Natural killer cell treated with Interleukin-12 subunit alpha and Interleukin-12 subunit beta and Interleukin-15 and Interleukin-18, amount 100 ng/mL, for 72 hours (primary cell): ENCODE data around the gene CHAC1. TPM values are rescaled to one million over a fixed set of nuclear protein-coding genes. Genes with fewer than 3 reads are reported as not detected.
A peak's percentile ranks its signal among the peaks of the same experiment; 100 is the strongest.

Source experiments
- ATAC-seq, 2 donors: fragments of 150-1000 bp; cut with Tn5 transposase in 1 of 2; sonication (Bioruptor Pico), chemical (Tn5 transposase) in 1 of 2; 2 replicates each; pipeline ENCODE4 v1.10.0; 2021
- DNase-seq: peaks from one replicate; pipeline ENCODE4 v3.0.0; 2022; ENCODE audit warnings: low spot score
- H3K27ac Mint-ChIP-seq, 2 donors: 1 replicate in 1 of 2; 2 replicates in 1 of 2; pipeline ENCODE4 v1.8.0; 2022; ENCODE audit warnings: mixed read lengths in 2 of 2, mild to moderate bottlenecking in 1 of 2, moderate library complexity in 1 of 2
- H3K27me3 Mint-ChIP-seq, 2 donors: 1 replicate in 1 of 2; 2 replicates in 1 of 2; pipeline ENCODE4 v1.8.0; 2022; ENCODE audit warnings: mixed read lengths in 2 of 2
- H3K36me3 Mint-ChIP-seq: one replicate; pipeline ENCODE4 v1.8.0; 2022; ENCODE audit warnings: mixed read lengths
- H3K4me1 Mint-ChIP-seq, 2 donors: 1 replicate in 1 of 2; 2 replicates in 1 of 2; pipeline ENCODE4 v1.8.0; 2022; ENCODE audit warnings: low read depth in 2 of 2, mixed read lengths in 2 of 2, mild to moderate bottlenecking in 1 of 2
- H3K4me3 Mint-ChIP-seq: one replicate; pipeline ENCODE4 v1.8.0; 2022; ENCODE audit warnings: mixed read lengths
- H3K9me3 Mint-ChIP-seq: 2 replicates; pipeline ENCODE4 v1.8.0; 2022; ENCODE audit warnings: mixed read lengths
- total RNA-seq, 2 donors: library from RNA; stranded (reverse); gene quantifications; one replicate each; pipeline ENCODE4 v1.2.3, GENCODE V29; 2022

Gene CHAC1
- total RNA-seq, 2 donors from 2014 or later = 7.7 to 13.1 TPM

GRCh38 chr15:40915679-40916078 is 37.6 kb upstream of the CHAC1 start:
- Mint-ChIP-seq H3K27ac (no peak overlapping the region), H3K4me1 (no peaks in the 10 kb centered on the region), H3K4me3 (no peak overlapping the region), H3K9me3 (no peaks in the 10 kb centered on the region), H3K27me3 (no peaks in the 10 kb centered on the region), H3K36me3 (no peaks in the 10 kb centered on the region)
- ATAC-seq = no peak
- no peak for DNase-seq

- DNase-seq (no peak), ATAC-seq (no peak)
- H3K36me3 Mint-ChIP-seq = no peaks in the 10 kb centered on the region
- H3K4me3 Mint-ChIP-seq = no peak overlapping the region
- no peaks in the 10 kb centered on the region for H3K9me3 Mint-ChIP-seq
- H3K27me3 Mint-ChIP-seq = peaks cover 0 to under 1% of the 10 kb centered on the region in 2 donors
- H3K27ac Mint-ChIP-seq = no peak overlapping the region
- H3K4me1 Mint-ChIP-seq = no peaks in the 10 kb centered on the region
Measured at GRCh38 chr15:40917585-40917984, 35.7 kb upstream of the CHAC1 start.

- Mint-ChIP-seq H3K4me1 (no peaks in the 10 kb centered on the region), H3K36me3 (no peaks in the 10 kb centered on the region), H3K4me3 (no peak overlapping the region), H3K27ac (no peak overlapping the region), H3K9me3 (no peaks in the 10 kb centered on the region), H3K27me3 (peaks cover 0 to 4% of the 10 kb centered on the region in 2 donors)
- ATAC-seq (no peak), DNase-seq (no peak)
Measured at GRCh38 chr15:40918146-40918798, 35.0 kb upstream of the CHAC1 start.

GRCh38 chr15:40918799-40919392 is 34.4 kb upstream of the CHAC1 start:
- DNase-seq (no peak), ATAC-seq (peak; percentile 4 to 22)
- Mint-ChIP-seq H3K27me3 (peaks cover 0 to 4% of the 10 kb centered on the region in 2 donors), H3K9me3 (no peaks in the 10 kb centered on the region), H3K27ac (no peak overlapping the region), H3K36me3 (no peaks in the 10 kb centered on the region), H3K4me1 (no peaks in the 10 kb centered on the region), H3K4me3 (no peak overlapping the region)

- Mint-ChIP-seq H3K4me1 (peaks cover 3 to 11% of the 10 kb centered on the region in 2 donors), H3K9me3 (no peaks in the 10 kb centered on the region), H3K27me3 (peaks cover 20% of the 10 kb centered on the region in 2 donors), H3K36me3 (no peaks in the 10 kb centered on the region), H3K27ac (no peak overlapping the region), H3K4me3 (no peak overlapping the region)
- DNase-seq (no peak), ATAC-seq (no peak)
Measured at GRCh38 chr15:40921949-40922607, 31.2 kb upstream of the CHAC1 start.

- peaks cover 23 to 24% of the 10 kb centered on the region in 2 donors for H3K27me3 Mint-ChIP-seq
- H3K9me3 Mint-ChIP-seq = no peaks in the 10 kb centered on the region
- DNase-seq (no peak), ATAC-seq (no peak)
- H3K36me3 Mint-ChIP-seq = no peaks in the 10 kb centered on the region
- H3K27ac Mint-ChIP-seq = no peak overlapping the region
- no peak overlapping the region for H3K4me3 Mint-ChIP-seq
- H3K4me1 Mint-ChIP-seq = peaks cover 6 to 14% of the 10 kb centered on the region in 2 donors
Measured at GRCh38 chr15:40922608-40923005, 30.7 kb upstream of the CHAC1 start.

GRCh38 chr15:40923551-40923950 is 29.7 kb upstream of the CHAC1 start:
- DNase-seq (no peak), ATAC-seq (no peak)
- Mint-ChIP-seq H3K4me1 (peaks cover 6 to 14% of the 10 kb centered on the region in 2 donors), H3K27ac (no peak overlapping the region), H3K27me3 (peaks cover 23 to 24% of the 10 kb centered on the region in 2 donors), H3K36me3 (no peaks in the 10 kb centered on the region), H3K9me3 (no peaks in the 10 kb centered on the region), H3K4me3 (no peak overlapping the region)

- H3K4me1 Mint-ChIP-seq = peaks cover 13 to 25% of the 10 kb centered on the region in 2 donors
- H3K4me3 Mint-ChIP-seq = no peak overlapping the region
- H3K9me3 Mint-ChIP-seq = no peaks in the 10 kb centered on the region
- no peak overlapping the region for H3K27ac Mint-ChIP-seq
- H3K36me3 Mint-ChIP-seq = no peaks in the 10 kb centered on the region
- no peak for DNase-seq
- no peak for ATAC-seq
- H3K27me3 Mint-ChIP-seq = peaks cover 31 to 33% of the 10 kb centered on the region in 2 donors
Measured at GRCh38 chr15:40925495-40925862, 27.8 kb upstream of the CHAC1 start.

GRCh38 chr15:40925863-40926658 is 27.2 kb upstream of the CHAC1 start:
- H3K4me3 Mint-ChIP-seq = peak overlapping the region; percentile 47
- DNase-seq (no peak), ATAC-seq (peak in 1 of 2 donors; percentile 20)
- peaks cover 19 to 31% of the 10 kb centered on the region in 2 donors for H3K4me1 Mint-ChIP-seq
- no peak overlapping the region for H3K27ac Mint-ChIP-seq
- H3K9me3 Mint-ChIP-seq = no peaks in the 10 kb centered on the region
- peaks cover 37 to 39% of the 10 kb centered on the region in 2 donors for H3K27me3 Mint-ChIP-seq
- H3K36me3 Mint-ChIP-seq = no peaks in the 10 kb centered on the region

- Mint-ChIP-seq H3K36me3 (no peaks in the 10 kb centered on the region), H3K27me3 (peaks cover 42 to 45% of the 10 kb centered on the region in 2 donors), H3K4me1 (peaks cover 25 to 35% of the 10 kb centered on the region in 2 donors), H3K27ac (no peak overlapping the region), H3K4me3 (peak overlapping the region; percentile 47), H3K9me3 (no peaks in the 10 kb centered on the region)
- DNase-seq = no peak
- ATAC-seq = no peak
Measured at GRCh38 chr15:40926659-40927494, 26.4 kb upstream of the CHAC1 start.

GRCh38 chr15:40927495-40927872 is 25.8 kb upstream of the CHAC1 start:
- H3K4me3 Mint-ChIP-seq = peak overlapping the region; percentile 47
- H3K27me3 Mint-ChIP-seq = peaks cover 47 to 51% of the 10 kb centered on the region in 2 donors
- H3K4me1 Mint-ChIP-seq = peaks cover 29 to 41% of the 10 kb centered on the region in 2 donors
- no peak for ATAC-seq
- H3K27ac Mint-ChIP-seq = no peak overlapping the region
- DNase-seq = no peak
- H3K36me3 Mint-ChIP-seq = no peaks in the 10 kb centered on the region
- no peaks in the 10 kb centered on the region for H3K9me3 Mint-ChIP-seq

- DNase-seq (no peak), ATAC-seq (peak in 1 of 2 donors; percentile 8)
- Mint-ChIP-seq H3K4me1 (peaks cover 29 to 41% of the 10 kb centered on the region in 2 donors), H3K27ac (no peak overlapping the region), H3K9me3 (no peaks in the 10 kb centered on the region), H3K36me3 (no peaks in the 10 kb centered on the region), H3K27me3 (peaks cover 44 to 53% of the 10 kb centered on the region in 2 donors), H3K4me3 (peak overlapping the region; percentile 76)
Measured at GRCh38 chr15:40927873-40928806, 25.1 kb upstream of the CHAC1 start.
